EH (cell line): Measurements from ENCODE around the gene MESP1.

Source experiments
- DNase-seq: peaks from one replicate; pipeline ENCODE4 v3.0.0-alpha.2; 2015; ENCODE audit warnings: low read depth

MESP1 gene

GRCh38 chr15:89781055-89781454 lies 30.0 kb upstream of the MESP1 start:
- no peak for DNase-seq

GRCh38 chr15:89780601-89781000 lies 29.6 kb upstream of the MESP1 start:
- no peak for DNase-seq

GRCh38 chr15:89778861-89779260 lies 27.8 kb upstream of the MESP1 start:
- DNase-seq = no peak

DNA sequence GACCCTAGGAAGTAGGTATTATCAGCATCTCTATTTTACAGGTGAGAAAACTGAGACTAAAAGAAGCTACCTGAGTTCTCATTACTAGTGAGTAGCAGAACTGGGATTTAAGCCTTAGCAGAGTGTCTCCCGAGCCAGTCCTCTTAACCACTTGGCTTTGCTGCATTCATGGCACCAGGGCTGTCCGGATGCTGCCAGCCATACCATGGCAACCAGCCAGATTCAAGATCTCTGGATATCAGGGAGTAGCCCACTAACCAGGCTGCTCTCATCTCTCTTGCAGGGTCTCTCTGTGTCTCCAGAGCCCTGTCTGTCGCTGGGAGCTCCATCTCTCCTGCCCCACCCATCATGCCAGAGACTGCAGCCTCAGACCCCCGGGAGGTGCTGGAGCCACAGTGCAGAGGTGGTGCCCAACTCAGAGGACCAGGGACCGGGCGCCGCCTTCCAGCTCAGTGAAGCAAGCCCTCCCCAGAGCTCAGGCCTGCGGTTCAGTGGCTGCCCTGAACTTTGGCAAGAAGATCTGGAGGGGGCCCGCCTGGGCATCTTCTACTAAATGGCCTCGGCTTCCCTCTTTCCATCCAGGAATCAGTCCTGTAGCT lies 26.8 kb upstream of the MESP1 start:
- DNase-seq = no peak

DNA sequence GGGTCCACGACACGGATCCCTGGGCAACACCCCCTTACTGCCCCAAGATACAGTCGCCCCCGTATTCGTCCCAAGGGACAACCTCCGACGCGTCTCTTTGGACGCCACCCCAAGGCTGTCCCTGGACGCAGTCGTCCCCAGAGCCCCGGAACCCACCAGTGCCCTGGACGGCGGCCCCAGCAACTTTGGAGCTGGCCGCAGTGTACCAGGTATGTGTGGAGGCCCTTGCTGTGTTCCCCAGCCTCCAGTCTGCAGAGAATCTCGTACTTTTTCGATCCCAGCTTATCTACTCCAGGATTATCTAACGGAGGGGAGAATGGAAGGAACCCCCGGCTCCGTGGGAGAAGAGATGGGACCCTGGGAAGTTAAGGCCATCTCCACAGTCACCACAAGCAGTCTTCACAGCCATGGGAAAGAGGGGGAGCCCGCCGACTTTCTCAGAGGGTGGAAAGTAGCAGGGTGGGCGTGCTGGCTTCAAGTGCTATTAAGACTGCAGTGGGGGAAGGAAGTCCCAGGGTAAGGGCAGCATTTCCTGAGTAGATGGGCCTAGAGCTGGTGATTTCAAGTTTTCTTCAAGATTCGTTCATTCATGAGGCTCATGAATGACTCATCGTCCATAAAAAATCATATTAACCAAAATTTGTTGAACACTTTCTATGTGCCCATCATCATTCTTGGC lies 26.2 kb upstream of the MESP1 start:
- no peak for DNase-seq

GRCh38 chr15:89776274-89777072 lies 25.4 kb upstream of the MESP1 start, which contains the start of gene MESP2:
MESP2 (plus strand) TSS chr15:89776332; CDS start chr15:89776358, 26 bp downstream.
- DNase-seq = peak; percentile 84

DNA sequence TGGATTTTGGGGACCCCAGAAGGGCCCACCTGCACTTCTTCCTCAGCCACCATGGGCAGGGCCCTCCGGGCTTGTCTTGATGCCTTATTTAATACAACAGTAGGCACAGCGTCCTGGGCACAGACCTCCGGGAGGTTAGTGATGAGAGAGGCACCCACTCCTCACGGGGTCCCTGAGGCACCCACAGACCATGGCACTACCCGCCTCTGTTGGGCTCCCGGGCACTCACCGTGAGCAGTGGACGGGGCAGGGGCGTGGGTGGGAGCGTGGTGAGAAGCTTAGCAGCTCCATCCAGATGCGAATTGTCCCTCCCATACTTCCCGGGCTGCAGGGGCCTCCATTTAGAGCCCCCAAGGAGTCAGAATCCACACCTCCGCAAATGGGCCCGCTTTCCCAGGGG lies 24.8 kb upstream of the MESP1 start:
- DNase-seq = no peak

DNA sequence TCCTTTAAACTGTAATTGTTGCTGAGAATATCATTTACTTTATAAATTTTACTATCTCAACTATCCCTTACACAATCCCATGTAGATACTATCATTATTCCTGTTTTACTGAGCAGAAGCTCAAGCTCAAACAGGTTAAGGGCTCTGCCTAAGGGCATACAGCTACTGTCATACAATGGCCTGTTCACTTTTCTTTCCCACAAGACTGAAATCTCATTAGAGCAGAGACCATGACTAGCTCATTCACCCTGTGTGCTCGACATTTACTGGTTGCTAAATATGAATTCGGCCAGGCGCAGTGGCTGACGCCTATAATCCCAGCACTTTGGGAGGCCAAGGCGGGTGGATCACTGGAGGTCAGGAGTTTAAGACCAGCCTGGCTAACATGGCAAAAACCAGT lies 23.4 kb upstream of the MESP1 start:
- DNase-seq = no peak

GRCh38 chr15:89772932-89773583 lies 22.0 kb upstream of the MESP1 start:
- DNase-seq = peak; percentile 57

GRCh38 chr15:89770041-89770440 lies 19.0 kb upstream of the MESP1 start:
- DNase-seq = peak; percentile 80

GRCh38 chr15:89769366-89769765 lies 18.3 kb upstream of the MESP1 start:
- DNase-seq = no peak

DNA sequence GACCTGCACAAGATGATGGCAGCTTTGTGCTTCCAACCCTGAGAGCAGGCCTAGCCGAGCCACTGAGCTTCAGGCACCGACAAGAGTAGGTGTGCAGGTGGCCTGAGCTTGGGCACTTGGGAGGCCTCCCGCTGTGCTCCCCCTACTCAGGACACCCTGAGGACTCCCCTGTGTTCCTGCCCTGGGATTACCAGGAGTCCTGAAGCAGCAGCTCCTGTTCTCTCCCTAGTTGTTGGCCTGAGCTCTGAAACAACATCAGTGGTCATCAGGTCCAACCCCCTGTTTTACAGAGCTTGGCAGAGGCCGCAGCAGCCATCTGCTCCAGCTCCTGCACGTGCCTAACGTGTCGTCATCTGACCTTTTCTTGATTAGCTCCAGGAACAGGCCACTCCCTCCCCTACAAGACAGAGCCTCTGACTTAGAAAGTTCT lies 17.0 kb upstream of the MESP1 start:
- peak; percentile 50 for DNase-seq

- DNase-seq = no peak
Measured at GRCh38 chr15:89767411-89767915, 16.4 kb upstream of the MESP1 start.

DNA sequence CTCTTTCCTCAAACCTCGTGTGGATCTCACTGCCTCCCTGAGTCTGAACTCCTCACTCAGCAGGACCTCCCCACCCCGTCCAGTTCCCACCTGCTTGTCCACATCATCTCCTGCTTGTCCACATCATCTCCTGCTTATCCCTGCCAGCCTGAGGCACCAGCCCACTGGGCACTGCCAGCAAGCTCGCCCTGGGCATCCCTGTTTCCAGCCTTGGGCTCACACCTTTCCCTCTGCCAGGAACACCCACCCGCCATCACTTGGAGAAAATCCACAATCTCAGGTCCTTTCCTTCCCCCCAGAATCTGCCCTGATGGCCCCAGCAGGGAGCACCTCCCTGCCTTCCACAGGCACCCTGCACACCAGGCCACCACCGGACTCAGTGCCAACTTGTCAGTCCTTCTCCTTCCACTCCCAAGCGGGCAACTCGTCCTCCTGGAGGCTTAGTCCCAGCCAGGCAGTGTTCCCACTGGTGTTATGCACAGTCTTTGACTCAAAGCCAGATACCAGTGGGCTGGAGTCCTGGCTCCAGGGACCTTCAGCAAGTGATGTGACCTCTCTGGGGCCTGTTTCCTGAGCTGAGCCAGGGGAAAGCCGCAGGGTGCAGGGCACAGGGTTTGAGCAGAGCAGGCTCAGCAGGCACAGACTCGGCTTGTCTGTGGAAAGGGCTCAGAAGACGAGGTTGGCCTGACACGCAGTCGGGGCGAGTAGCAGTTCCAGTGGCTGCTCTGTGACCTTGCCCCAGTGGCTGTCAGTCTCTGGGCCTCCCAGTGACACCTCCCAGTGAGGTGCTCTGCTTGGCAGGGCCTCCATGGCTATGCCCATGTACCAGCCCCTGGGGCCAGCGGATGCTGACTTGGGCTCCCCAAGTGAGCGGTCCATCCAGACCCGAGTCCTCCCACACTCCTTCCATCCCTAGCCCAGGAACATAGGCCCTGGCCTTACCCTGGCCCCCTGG lies 15.6 kb upstream of the MESP1 start:
- DNase-seq = no peak

DNA sequence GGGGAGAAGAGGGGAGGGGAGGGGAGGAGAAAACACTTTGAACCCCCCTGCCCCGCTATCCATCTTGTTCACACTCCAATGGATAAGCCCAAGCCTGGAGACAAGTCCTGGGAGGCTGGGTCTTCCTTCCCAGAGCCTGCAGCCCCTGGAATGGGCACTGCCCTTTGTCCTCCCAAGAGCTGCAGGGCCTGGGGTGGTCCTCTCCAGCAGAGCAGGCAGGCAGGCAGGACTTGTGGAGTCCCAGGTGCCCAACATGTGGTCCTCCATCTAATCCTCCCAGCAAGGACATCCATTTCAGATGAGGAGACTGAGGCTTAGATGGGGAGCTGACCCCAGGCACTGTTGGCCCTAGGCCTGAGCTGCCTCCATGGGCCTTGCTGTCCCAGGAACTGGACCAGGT lies 14.6 kb upstream of the MESP1 start:
- DNase-seq = no peak

- DNase-seq = no peak
Measured at GRCh38 chr15:89761929-89762328, 10.9 kb upstream of the MESP1 start.

DNA sequence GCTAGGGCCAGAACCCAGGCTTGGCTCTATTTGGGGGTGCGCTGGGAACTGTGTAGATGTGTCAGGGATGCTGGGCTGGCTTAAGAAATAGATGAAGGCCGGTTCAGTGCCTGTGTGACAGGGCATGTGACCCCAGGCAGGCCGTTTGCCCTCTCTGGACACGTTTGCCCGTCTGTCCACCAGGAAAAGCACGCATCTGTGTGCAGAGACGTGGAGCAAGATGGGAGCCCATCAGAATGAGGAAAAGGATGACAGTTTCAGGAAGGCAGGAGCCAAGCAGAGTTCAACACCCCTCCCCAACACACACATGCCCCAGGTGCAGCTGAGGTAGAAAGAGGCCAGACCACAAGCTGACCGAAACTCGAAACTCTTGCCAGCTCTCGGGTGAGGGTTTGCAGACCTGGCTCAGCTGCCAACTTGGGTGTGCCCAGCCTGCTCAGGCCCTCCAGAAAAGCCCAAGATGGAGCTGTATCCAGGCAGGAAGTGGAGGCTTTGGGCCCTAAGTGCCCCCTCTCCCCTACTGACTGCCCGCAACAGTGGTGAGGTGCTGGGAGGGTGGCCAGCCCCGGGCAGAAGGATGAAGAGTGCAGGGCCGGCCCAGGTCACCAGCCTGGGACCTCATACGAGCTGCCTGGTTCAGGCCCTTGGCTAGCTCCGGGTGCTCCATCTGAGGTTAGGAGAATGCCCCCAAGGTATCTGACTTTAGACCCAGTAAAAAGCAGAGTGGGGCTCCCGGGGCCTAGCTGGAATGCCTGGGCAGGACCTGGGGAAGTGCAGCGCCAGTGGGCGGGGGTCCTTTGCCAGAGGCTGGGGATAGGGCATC lies 10.2 kb upstream of the MESP1 start:
- no peak for DNase-seq

DNA sequence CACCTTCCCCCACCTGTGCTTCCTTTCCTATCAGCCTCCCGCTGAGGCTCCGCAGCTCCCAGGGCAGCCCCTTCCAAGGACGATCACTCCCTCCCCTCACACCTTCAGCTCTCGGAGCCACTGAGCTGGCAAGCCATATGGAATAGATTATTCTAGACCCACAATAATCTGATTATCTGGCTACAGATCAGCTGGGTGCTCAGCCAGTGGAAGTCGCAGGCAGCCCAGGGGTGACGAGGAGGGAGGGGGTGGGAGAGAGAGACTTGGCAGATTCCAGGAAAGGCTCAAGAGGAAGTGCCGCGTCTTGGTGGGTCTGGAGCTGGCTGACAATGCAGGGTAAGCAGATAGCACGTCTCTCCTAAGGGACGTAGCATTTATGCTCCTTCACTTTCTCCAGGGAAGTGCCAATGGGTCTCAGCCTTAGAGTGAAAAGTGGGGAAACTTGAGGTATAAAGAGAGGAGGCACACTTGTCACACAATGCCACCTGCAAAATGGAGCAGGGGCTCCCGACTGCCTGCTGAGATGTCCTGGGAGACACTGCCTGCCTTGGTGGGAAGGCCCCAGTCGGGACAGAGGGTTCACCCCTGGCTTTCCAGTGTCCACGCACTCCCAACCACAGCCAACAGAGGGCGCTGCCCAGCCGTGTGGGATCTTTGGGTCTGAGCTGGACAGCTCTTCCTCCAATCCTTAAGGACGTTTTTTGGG lies 9.4 kb upstream of the MESP1 start:
- peak; percentile 73 for DNase-seq

- DNase-seq = no peak
Measured at GRCh38 chr15:89759835-89760234, 8.8 kb upstream of the MESP1 start.

- DNase-seq = no peak
Measured at GRCh38 chr15:89758981-89759380, 7.9 kb upstream of the MESP1 start.
